ENCODE data around the gene ZNF408. TPM values are rescaled to one million over a fixed set of nuclear protein-coding genes. Genes with fewer than 3 reads are reported as not detected.

Gene ZNF408
- 10 to 100 TPM; 12.6 to 15.0 TPM for total RNA-seq

- peaks cover 24% of the 10 kb centered on the region for H3K36me3 Mint-ChIP-seq
These were observed at the start of gene ZNF408, which contains the start of gene ARHGAP1 for GRCh38 chr11:46700241-46701077. TSS of gene ZNF408 (plus strand) at chr11:46701031. CDS start at chr11:46701048, 17 bp downstream. TSS of gene ARHGAP1 (minus strand) at chr11:46700619. CDS start at chr11:46696107, 4,512 bp downstream.

GRCh38 chr11:46655631-46656030 is 45.2 kb upstream of the ZNF408 start:
- ATAC-seq = no peak
- peaks cover 8% of the 10 kb centered on the region for H3K4me1 Mint-ChIP-seq
- no peaks in the 10 kb centered on the region for H3K9me3 Mint-ChIP-seq (ENCODE audit: low read depth)
- H3K36me3 Mint-ChIP-seq = peaks cover 19% of the 10 kb centered on the region
- CTCF ChIA-PET = interaction anchor here (1.3 kb wide), 1 partner anchor 303 kb away, joined by 3 read pairs; no protein-coding TSS in a partner anchor
- H3K27me3 Mint-ChIP-seq = no peaks in the 10 kb centered on the region
- no peak overlapping the region for H3K27ac Mint-ChIP-seq
- no peak overlapping the region for H3K4me3 Mint-ChIP-seq
- no peak for DNase-seq

More at GRCh38 chr11:46700241-46701077, at the start of gene ZNF408, which contains the start of gene ARHGAP1:
- DNase-seq (peak; percentile 100), ATAC-seq (peak; percentile 90)
- Mint-ChIP-seq H3K27me3 (no peaks in the 10 kb centered on the region), H3K9me3 (ENCODE audit: low read depth) (no peaks in the 10 kb centered on the region), H3K27ac (peak within 1 kb of the TSS; percentile 92), H3K4me1 (peaks cover 41% of the 10 kb centered on the region), H3K4me3 (peak within 1 kb of the TSS; percentile 89)
- CTCF ChIA-PET = interaction anchor here (0.7 to 1.7 kb wide), 6 partner anchors 9 to 211 kb away, joined by 3 to 8 read pairs (median 4); partner anchors contain the start of genes ATG13 and HARBI1

GRCh38 chr11:46657186-46657585 is 43.6 kb upstream of the ZNF408 start:
- no peak for DNase-seq
- Mint-ChIP-seq H3K27me3 (no peaks in the 10 kb centered on the region), H3K36me3 (peaks cover 19% of the 10 kb centered on the region), H3K9me3 (ENCODE audit: low read depth) (no peaks in the 10 kb centered on the region), H3K4me3 (no peak overlapping the region), H3K27ac (no peak overlapping the region), H3K4me1 (peaks cover 8% of the 10 kb centered on the region)
- CTCF ChIA-PET = no interaction called here
- ATAC-seq = no peak

- H3K27ac Mint-ChIP-seq = no peak overlapping the region
- CTCF ChIA-PET = no interaction called here
- DNase-seq = no peak
- H3K4me1 Mint-ChIP-seq = peaks cover 8% of the 10 kb centered on the region
- no peaks in the 10 kb centered on the region for H3K9me3 Mint-ChIP-seq (ENCODE audit: low read depth)
- H3K36me3 Mint-ChIP-seq = peaks cover 20% of the 10 kb centered on the region
- no peak overlapping the region for H3K4me3 Mint-ChIP-seq
- ATAC-seq = no peak
- no peaks in the 10 kb centered on the region for H3K27me3 Mint-ChIP-seq
These were observed 42.6 kb upstream of the ZNF408 start for GRCh38 chr11:46658259-46658658.

- H3K4me3 Mint-ChIP-seq = no peak overlapping the region
- no peaks in the 10 kb centered on the region for H3K9me3 Mint-ChIP-seq (ENCODE audit: low read depth)
- peak overlapping the region; percentile 3 for H3K27ac Mint-ChIP-seq
- DNase-seq = no peak
- peaks cover 8% of the 10 kb centered on the region for H3K4me1 Mint-ChIP-seq
- peaks cover 28% of the 10 kb centered on the region for H3K36me3 Mint-ChIP-seq
- CTCF ChIA-PET = interaction anchor here (0.9 to 1.4 kb wide), 3 partner anchors 28 to 171 kb away, joined by 3 to 4 read pairs (median 4); no protein-coding TSS in a partner anchor
- ATAC-seq = no peak
- H3K27me3 Mint-ChIP-seq = no peaks in the 10 kb centered on the region
These were observed 40.9 kb upstream of the ZNF408 start for GRCh38 chr11:46659908-46660307.

- no peak for DNase-seq
- Mint-ChIP-seq H3K27ac (no peak overlapping the region), H3K27me3 (no peaks in the 10 kb centered on the region), H3K36me3 (peaks cover 30% of the 10 kb centered on the region), H3K4me1 (peaks cover 8% of the 10 kb centered on the region), H3K9me3 (ENCODE audit: low read depth) (no peaks in the 10 kb centered on the region), H3K4me3 (no peak overlapping the region)
- no peak for ATAC-seq
- CTCF ChIA-PET = interaction anchor here (0.6 to 0.9 kb wide), 2 partner anchors 9 to 51 kb away, joined by 3 read pairs; no protein-coding TSS in a partner anchor
These were observed 39.0 kb upstream of the ZNF408 start for GRCh38 chr11:46661836-46662235.

GRCh38 chr11:46662366-46662765 is 38.5 kb upstream of the ZNF408 start:
- Mint-ChIP-seq H3K36me3 (peaks cover 30% of the 10 kb centered on the region), H3K4me1 (peaks cover 8% of the 10 kb centered on the region), H3K4me3 (no peak overlapping the region), H3K9me3 (ENCODE audit: low read depth) (no peaks in the 10 kb centered on the region), H3K27ac (no peak overlapping the region), H3K27me3 (no peaks in the 10 kb centered on the region)
- DNase-seq = no peak
- no peak for ATAC-seq
- CTCF ChIA-PET = interaction anchor here (1.0 to 1.2 kb wide), 2 partner anchors 9 to 12 kb away, joined by 3 read pairs; no protein-coding TSS in a partner anchor

- Mint-ChIP-seq H3K36me3 (peaks cover 26% of the 10 kb centered on the region), H3K27ac (no peak overlapping the region), H3K4me1 (peaks cover 8% of the 10 kb centered on the region), H3K27me3 (no peaks in the 10 kb centered on the region), H3K4me3 (no peak overlapping the region), H3K9me3 (ENCODE audit: low read depth) (no peaks in the 10 kb centered on the region)
- CTCF ChIA-PET = interaction anchor here (0.7 to 1.2 kb wide), 3 partner anchors 11 to 14 kb away, joined by 3 read pairs; no protein-coding TSS in a partner anchor
- DNase-seq = no peak
- no peak for ATAC-seq
These were observed 37.4 kb upstream of the ZNF408 start for GRCh38 chr11:46663277-46663940.

- no peaks in the 10 kb centered on the region for H3K9me3 Mint-ChIP-seq (ENCODE audit: low read depth)
- H3K4me3 Mint-ChIP-seq = no peak overlapping the region
- H3K36me3 Mint-ChIP-seq = peaks cover 29% of the 10 kb centered on the region
- no peaks in the 10 kb centered on the region for H3K27me3 Mint-ChIP-seq
- DNase-seq = no peak
- no peak for ATAC-seq
- no peak overlapping the region for H3K27ac Mint-ChIP-seq
- CTCF ChIA-PET = no interaction called here
- peaks cover 8% of the 10 kb centered on the region for H3K4me1 Mint-ChIP-seq
These were observed 36.2 kb upstream of the ZNF408 start for GRCh38 chr11:46664612-46665011.

- H3K4me1 Mint-ChIP-seq = peaks cover 10% of the 10 kb centered on the region
- no peaks in the 10 kb centered on the region for H3K9me3 Mint-ChIP-seq (ENCODE audit: low read depth)
- peaks cover 29% of the 10 kb centered on the region for H3K36me3 Mint-ChIP-seq
- ATAC-seq (no peak), DNase-seq (no peak)
- no peaks in the 10 kb centered on the region for H3K27me3 Mint-ChIP-seq
- no peak overlapping the region for H3K4me3 Mint-ChIP-seq
- peak overlapping the region; percentile 57 for H3K27ac Mint-ChIP-seq
- CTCF ChIA-PET = no interaction called here
These were observed 35.5 kb upstream of the ZNF408 start for GRCh38 chr11:46665356-46665755.

GRCh38 chr11:46666516-46666915 is 34.3 kb upstream of the ZNF408 start:
- peaks cover 31% of the 10 kb centered on the region for H3K36me3 Mint-ChIP-seq
- CTCF ChIA-PET = interaction anchor here (0.6 to 2.2 kb wide), 4 partner anchors 36 to 59 kb away, joined by 3 to 7 read pairs (median 4); no protein-coding TSS in a partner anchor

GRCh38 chr11:46667043-46667481 is 33.8 kb upstream of the ZNF408 start:
- Mint-ChIP-seq H3K27ac (peak overlapping the region; percentile 17), H3K27me3 (no peaks in the 10 kb centered on the region)
- CTCF ChIA-PET = interaction anchor here (0.9 to 2.2 kb wide), 3 partner anchors 36 to 51 kb away, joined by 3 to 7 read pairs (median 4); no protein-coding TSS in a partner anchor

More at GRCh38 chr11:46666516-46666915, 34.3 kb upstream of the ZNF408 start:
- Mint-ChIP-seq H3K27me3 (no peaks in the 10 kb centered on the region), H3K4me1 (peaks cover 21% of the 10 kb centered on the region), H3K9me3 (ENCODE audit: low read depth) (no peaks in the 10 kb centered on the region), H3K4me3 (no peak overlapping the region), H3K27ac (no peak overlapping the region)
- no peak for ATAC-seq
- no peak for DNase-seq

GRCh38 chr11:46668480-46669085 is 32.2 kb upstream of the ZNF408 start:
- peaks cover 39% of the 10 kb centered on the region for H3K36me3 Mint-ChIP-seq
- no peaks in the 10 kb centered on the region for H3K27me3 Mint-ChIP-seq
- CTCF ChIA-PET = no interaction called here
- ATAC-seq (no peak), DNase-seq (no peak)
- H3K27ac Mint-ChIP-seq = no peak overlapping the region
- H3K4me3 Mint-ChIP-seq = no peak overlapping the region
- H3K9me3 Mint-ChIP-seq (ENCODE audit: low read depth) = no peaks in the 10 kb centered on the region
- peaks cover 33% of the 10 kb centered on the region for H3K4me1 Mint-ChIP-seq

More at GRCh38 chr11:46667043-46667481, 33.8 kb upstream of the ZNF408 start:
- no peaks in the 10 kb centered on the region for H3K9me3 Mint-ChIP-seq (ENCODE audit: low read depth)
- peaks cover 26% of the 10 kb centered on the region for H3K4me1 Mint-ChIP-seq
- no peak overlapping the region for H3K4me3 Mint-ChIP-seq
- H3K36me3 Mint-ChIP-seq = peaks cover 34% of the 10 kb centered on the region
- ATAC-seq (no peak), DNase-seq (no peak)
